GM19351 (cell line): ENCODE measurements around the gene COX17.

Experiments used
- ATAC-seq: cut with Tn5 transposase; IDR thresholded peaks from one replicate; pipeline ENCODE4 v1.9.1; 2021; ENCODE audit warnings: mild to moderate bottlenecking, moderate library complexity; ENCODE audit not compliant: unreplicated experiment

Gene COX17

GRCh38 chr3:119675188-119675874, 1.9 kb downstream of the COX17 start:
- ATAC-seq: no peak

GRCh38 chr3:119673875-119674274, 3.3 kb downstream of the COX17 start:
- ATAC-seq: no peak

- ATAC-seq: no peak
Observed at GRCh38 chr3:119672776-119673175, 4.4 kb downstream of the COX17 start.

GRCh38 chr3:119669906-119670570, 7.2 kb downstream of the COX17 start:
- ATAC-seq: no peak

GRCh38 chr3:119665954-119666559, 11.1 kb downstream of the COX17 start:
- ATAC-seq: no peak

GRCh38 chr3:119664850-119665379, 12.3 kb downstream of the COX17 start:
- ATAC-seq: peak; percentile 34

GRCh38 chr3:119664370-119664769, 12.8 kb downstream of the COX17 start:
- no peak for ATAC-seq

GRCh38 chr3:119663885-119664284, 13.3 kb downstream of the COX17 start:
- no peak for ATAC-seq

GRCh38 chr3:119662604-119663373, 14.4 kb downstream of the COX17 start:
- ATAC-seq: no peak

GRCh38 chr3:119660474-119661440, 16.4 kb downstream of the COX17 start, which contains the start of gene POPDC2:
Gene POPDC2 (minus strand): TSS chr3:119660589. CDS start chr3:119660423, 166 bp downstream.
- ATAC-seq: no peak

GRCh38 chr3:119659606-119660291, 17.5 kb downstream of the COX17 start:
- no peak for ATAC-seq

GRCh38 chr3:119658994-119659393, 18.2 kb downstream of the COX17 start:
- ATAC-seq: no peak

- ATAC-seq: no peak
Observed at GRCh38 chr3:119657887-119658702, 19.1 kb downstream of the COX17 start.

- no peak for ATAC-seq
Observed at GRCh38 chr3:119653876-119654275, 23.3 kb downstream of the COX17 start.

GRCh38 chr3:119652306-119653033, 24.7 kb downstream of the COX17 start:
- no peak for ATAC-seq

- ATAC-seq: no peak
Observed at GRCh38 chr3:119649761-119650160, 27.4 kb downstream of the COX17 start.

- ATAC-seq: no peak
Observed at GRCh38 chr3:119647843-119648575, 29.2 kb downstream of the COX17 start.
